MM.1S (cell line): Measurements from ENCODE around the gene CLDN6.
A peak's percentile ranks its signal among the peaks of the same experiment; 100 is the strongest.

ENCODE experiments used
- DNase-seq: peaks from one replicate; pipeline ENCODE4 v3.0.0-alpha.2; 2015
- H2AFZ ChIP-seq: fragments of 300-600 bp; sonication (generic); 2 replicates; pipeline ENCODE4 v1.6.0; 2016; ENCODE audit warnings: antibody characterized with exemption, low read length
- H3F3A ChIP-seq: fragments of 300-600 bp; sonication (generic); 2 replicates; pipeline ENCODE4 v1.6.1; 2016; ENCODE audit warnings: mild to moderate bottlenecking, antibody characterized with exemption, low read length, moderate library complexity, mixed read lengths; ENCODE audit not compliant: insufficient read depth
- H3K27ac ChIP-seq: fragments of 300-600 bp; sonication (generic); 2 replicates; pipeline ENCODE4 v1.5.1; 2016; ENCODE audit warnings: mild to moderate bottlenecking, low read length
- H3K27me3 ChIP-seq: fragments of 300-600 bp; sonication (generic); replicated peaks from 2 replicates; pipeline ENCODE4 v1.6.0; 2016; ENCODE audit warnings: low read length; ENCODE audit not compliant: insufficient read depth
- H3K36me3 ChIP-seq: fragments of 300-600 bp; sonication (generic); replicated peaks from 2 replicates; pipeline ENCODE4 v1.6.1; 2016; ENCODE audit warnings: mild to moderate bottlenecking, low read length, mixed read lengths; ENCODE audit not compliant: insufficient read depth
- H3K4me1 ChIP-seq: fragments of 300-600 bp; sonication (generic); 2 replicates; pipeline ENCODE4 v1.6.1; 2016; ENCODE audit warnings: low read length, mixed read lengths
- H3K4me2 ChIP-seq: fragments of 300-600 bp; sonication (generic); 2 replicates; pipeline ENCODE4 v1.6.0; 2016; ENCODE audit warnings: low read depth, low read length
- H3K4me3 ChIP-seq: fragments of 300-600 bp; sonication (generic); 2 replicates; pipeline ENCODE4 v1.5.1; 2016; ENCODE audit warnings: low read length, mixed read lengths
- H3K79me2 ChIP-seq: fragments of 300-600 bp; sonication (generic); 2 replicates; pipeline ENCODE4 v1.6.1; 2016; ENCODE audit warnings: mixed run types, low read length, mixed read lengths
- H3K9ac ChIP-seq: fragments of 300-600 bp; sonication (generic); 2 replicates; pipeline ENCODE4 v1.6.1; 2016; ENCODE audit warnings: low read length, mixed read lengths
- H3K9me2 ChIP-seq: fragments of 300-600 bp; sonication (generic); replicated peaks from 2 replicates; pipeline ENCODE4 v1.6.1; 2016; ENCODE audit warnings: mild to moderate bottlenecking, low read length, mixed read lengths; ENCODE audit not compliant: insufficient read depth
- H3K9me3 ChIP-seq: fragments of 300-600 bp; sonication (generic); replicated peaks from 2 replicates; pipeline ENCODE4 v1.6.1; 2016; ENCODE audit warnings: mild to moderate bottlenecking, low read length, mixed read lengths; ENCODE audit not compliant: insufficient read depth
- H4K20me1 ChIP-seq: fragments of 300-600 bp; sonication (generic); 2 replicates; pipeline ENCODE4 v1.6.1; 2016; ENCODE audit warnings: mild to moderate bottlenecking, low read length, moderate library complexity, mixed read lengths; ENCODE audit not compliant: insufficient read depth
- EZH2 ChIP-seq: fragments of 300-600 bp; sonication (generic); optimal IDR thresholded peaks from 2 replicates; pipeline ENCODE3; 2017; ENCODE audit warnings: low read depth, mild to moderate bottlenecking, antibody characterized with exemption, low read length, mixed read lengths
- EZH2phosphoT487 ChIP-seq: fragments of 300-600 bp; sonication (generic); IDR thresholded peaks from 2 replicates; pipeline ENCODE4 v1.6.1; 2018; ENCODE audit warnings: antibody characterized with exemption, low read length
- TF ChIP-seq, protein P1 (sequence below): fragments of 300-600 bp; sonication (generic); IDR thresholded peaks from 2 replicates; pipeline ENCODE4 v1.5.1; 2016; ENCODE audit warnings: antibody characterized with exemption, low read length, mixed read lengths

The CLDN6 gene

DNA sequence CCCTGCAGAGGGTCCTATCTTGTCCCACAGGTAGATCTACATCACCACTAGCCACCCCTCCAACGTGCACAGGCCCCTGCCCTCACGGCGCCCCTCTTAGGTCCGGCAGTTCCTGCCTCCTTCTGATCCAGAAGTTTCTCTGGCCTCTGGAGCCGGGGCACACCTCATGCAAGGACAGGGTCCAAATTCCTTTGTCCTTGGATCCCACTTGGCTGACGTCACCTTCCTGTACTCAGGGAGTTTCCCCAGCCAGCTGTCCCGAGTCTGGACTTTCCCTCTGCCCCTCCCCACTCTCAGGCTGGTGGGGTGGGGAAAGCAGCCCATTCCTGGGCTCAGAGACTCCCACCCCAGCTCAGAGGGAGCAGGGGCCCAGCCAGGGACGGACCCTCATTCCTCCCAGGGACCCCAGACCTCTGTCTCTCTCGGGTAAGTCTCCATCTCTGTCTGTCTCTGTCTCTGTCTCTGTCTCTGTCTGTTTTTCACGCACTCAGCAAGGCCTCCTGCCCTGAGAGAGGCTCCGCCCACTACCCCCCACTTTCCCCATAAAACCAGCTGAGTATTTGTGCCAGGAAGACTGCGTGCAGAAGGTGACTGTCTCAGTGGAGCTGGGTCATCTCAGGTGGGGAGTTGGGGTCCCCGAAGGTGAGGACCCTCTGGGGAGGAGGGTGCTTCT is 47.2 kb upstream of the CLDN6 start, which contains the start of gene IL32:
Gene IL32 (plus strand): TSS at position 572 of the 673 bp plus-strand sequence. CDS start 172 bp downstream, outside the sequence.
- H3K36me3 ChIP-seq = no peaks in the 10 kb centered on the region
- no peak within 1 kb of the TSS; the same call in 1 of the 2 replicates for H3K4me2 ChIP-seq
- H3K27me3 ChIP-seq = peaks cover 61% of the 10 kb centered on the region
- peaks cover 9% of the 10 kb centered on the region; the same call in 1 of the 2 replicates for H3K4me1 ChIP-seq
- H2AFZ ChIP-seq = peak within 1 kb of the TSS; percentile 31; the same call in 1 of the 2 replicates
- no peaks in the 10 kb centered on the region for H3K79me2 ChIP-seq
- H3K9ac ChIP-seq = no peak within 1 kb of the TSS
- no peaks in the 10 kb centered on the region for H4K20me1 ChIP-seq
- no peak within 1 kb of the TSS for H3K27ac ChIP-seq
- H3K9me2 ChIP-seq = no peaks in the 10 kb centered on the region
- DNase-seq = no peak
- H3K4me3 ChIP-seq = no peak within 1 kb of the TSS
- TF ChIP-seq, protein P1, sequence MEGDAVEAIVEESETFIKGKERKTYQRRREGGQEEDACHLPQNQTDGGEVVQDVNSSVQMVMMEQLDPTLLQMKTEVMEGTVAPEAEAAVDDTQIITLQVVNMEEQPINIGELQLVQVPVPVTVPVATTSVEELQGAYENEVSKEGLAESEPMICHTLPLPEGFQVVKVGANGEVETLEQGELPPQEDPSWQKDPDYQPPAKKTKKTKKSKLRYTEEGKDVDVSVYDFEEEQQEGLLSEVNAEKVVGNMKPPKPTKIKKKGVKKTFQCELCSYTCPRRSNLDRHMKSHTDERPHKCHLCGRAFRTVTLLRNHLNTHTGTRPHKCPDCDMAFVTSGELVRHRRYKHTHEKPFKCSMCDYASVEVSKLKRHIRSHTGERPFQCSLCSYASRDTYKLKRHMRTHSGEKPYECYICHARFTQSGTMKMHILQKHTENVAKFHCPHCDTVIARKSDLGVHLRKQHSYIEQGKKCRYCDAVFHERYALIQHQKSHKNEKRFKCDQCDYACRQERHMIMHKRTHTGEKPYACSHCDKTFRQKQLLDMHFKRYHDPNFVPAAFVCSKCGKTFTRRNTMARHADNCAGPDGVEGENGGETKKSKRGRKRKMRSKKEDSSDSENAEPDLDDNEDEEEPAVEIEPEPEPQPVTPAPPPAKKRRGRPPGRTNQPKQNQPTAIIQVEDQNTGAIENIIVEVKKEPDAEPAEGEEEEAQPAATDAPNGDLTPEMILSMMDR = no peak
- TF ChIP-seq EZH2phosphoT487 = no peak
- TF ChIP-seq EZH2 = no peak
- no peaks in the 10 kb centered on the region for H3K9me3 ChIP-seq
- no peaks in the 10 kb centered on the region for H3F3A ChIP-seq

DNA sequence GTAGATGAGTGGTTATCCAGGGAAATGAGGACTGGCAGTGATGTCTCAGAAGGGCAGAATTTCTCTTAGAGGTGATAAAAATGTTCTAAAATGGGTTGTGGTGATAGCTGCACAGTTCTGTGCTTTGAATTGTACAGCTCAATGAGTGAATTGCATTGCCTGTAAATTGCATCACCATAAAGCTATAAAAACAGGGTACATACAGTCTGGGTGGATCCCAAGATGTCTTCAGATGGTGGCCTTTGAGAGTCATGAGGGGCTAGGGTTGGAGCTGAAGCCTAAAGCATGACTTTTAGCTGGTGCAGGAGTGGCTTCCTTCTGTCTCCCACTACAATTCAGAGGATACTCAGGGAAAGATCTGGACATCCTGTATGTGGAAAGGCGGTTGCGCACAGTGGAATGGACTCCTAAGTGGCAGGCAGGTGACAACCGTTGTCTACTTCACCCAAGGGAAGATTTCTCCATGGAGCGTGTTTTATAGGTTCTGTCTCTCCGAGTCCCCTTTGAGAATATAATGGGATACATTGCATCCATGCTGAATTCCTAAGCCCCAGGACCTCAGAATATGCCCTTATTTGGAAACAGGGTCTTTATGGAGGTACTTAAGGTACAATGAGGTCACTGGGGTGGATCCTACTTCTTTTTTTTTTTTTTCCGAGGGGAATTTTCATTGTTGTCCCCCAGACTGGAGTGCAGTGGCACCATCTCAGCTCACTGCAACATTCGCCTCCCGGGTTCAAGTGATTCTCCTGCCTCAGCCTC is 45.8 kb upstream of the CLDN6 start:
- Histone ChIP-seq H3K4me3 (no peak overlapping the region), H3K27ac (no peak overlapping the region), H3K36me3 (no peaks in the 10 kb centered on the region), H4K20me1 (no peaks in the 10 kb centered on the region), H3K9ac (no peak overlapping the region), H3K4me2 (no peak overlapping the region), H3F3A (no peaks in the 10 kb centered on the region), H3K9me3 (no peaks in the 10 kb centered on the region), H3K4me1 (peaks cover 12% of the 10 kb centered on the region; the same call in 1 of the 2 replicates), H3K9me2 (no peaks in the 10 kb centered on the region), H3K79me2 (no peaks in the 10 kb centered on the region), H3K27me3 (peaks cover 65% of the 10 kb centered on the region), H2AFZ (no peak overlapping the region)
- TF ChIP-seq, protein P1 = no peak
- TF ChIP-seq EZH2phosphoT487 (no peak), EZH2 (no peak)
- no peak for DNase-seq

DNA sequence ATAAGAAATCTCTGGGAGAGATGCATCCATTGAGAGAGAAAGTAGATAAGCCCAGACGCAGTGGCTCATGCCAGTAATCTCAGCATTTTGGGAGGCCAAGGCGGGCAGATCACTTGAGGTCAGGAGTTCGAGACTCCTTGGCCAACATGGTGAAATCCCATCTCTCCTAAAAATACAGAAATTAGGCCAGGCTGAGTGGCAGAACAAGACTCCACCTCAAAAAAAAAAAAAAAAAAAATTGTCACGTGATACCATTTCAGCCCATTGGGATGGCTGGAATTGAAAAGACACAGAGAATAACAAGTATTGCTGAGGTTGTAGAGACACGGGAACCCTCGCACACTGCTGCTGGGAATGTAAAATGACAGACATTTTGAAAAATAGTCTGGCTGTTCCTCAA is 44.6 kb upstream of the CLDN6 start:
- no peak overlapping the region for H3K9ac ChIP-seq
- H3K27me3 ChIP-seq = peaks cover 74% of the 10 kb centered on the region
- DNase-seq = no peak
- no peaks in the 10 kb centered on the region for H3K79me2 ChIP-seq
- no peaks in the 10 kb centered on the region for H3K36me3 ChIP-seq
- no peaks in the 10 kb centered on the region for H4K20me1 ChIP-seq
- H3K9me3 ChIP-seq = no peaks in the 10 kb centered on the region
- H3K27ac ChIP-seq = no peak overlapping the region
- no peak overlapping the region for H2AFZ ChIP-seq
- TF ChIP-seq EZH2phosphoT487 (no peak), EZH2 (no peak)
- TF ChIP-seq, protein P1 = no peak
- H3F3A ChIP-seq = no peaks in the 10 kb centered on the region
- peaks cover 12% of the 10 kb centered on the region; the same call in 1 of the 2 replicates for H3K4me1 ChIP-seq
- H3K4me2 ChIP-seq = no peak overlapping the region
- H3K4me3 ChIP-seq = no peak overlapping the region
- no peaks in the 10 kb centered on the region for H3K9me2 ChIP-seq
